Measurements from ENCODE around the gene ATXN7L1. TPM values are rescaled to one million over a fixed set of nuclear protein-coding genes. Genes with fewer than 3 reads are reported as not detected.

ATXN7L1 gene
- total RNA-seq, 2 donors from 2014 or later, result 5.7 to 6.0 TPM

DNA sequence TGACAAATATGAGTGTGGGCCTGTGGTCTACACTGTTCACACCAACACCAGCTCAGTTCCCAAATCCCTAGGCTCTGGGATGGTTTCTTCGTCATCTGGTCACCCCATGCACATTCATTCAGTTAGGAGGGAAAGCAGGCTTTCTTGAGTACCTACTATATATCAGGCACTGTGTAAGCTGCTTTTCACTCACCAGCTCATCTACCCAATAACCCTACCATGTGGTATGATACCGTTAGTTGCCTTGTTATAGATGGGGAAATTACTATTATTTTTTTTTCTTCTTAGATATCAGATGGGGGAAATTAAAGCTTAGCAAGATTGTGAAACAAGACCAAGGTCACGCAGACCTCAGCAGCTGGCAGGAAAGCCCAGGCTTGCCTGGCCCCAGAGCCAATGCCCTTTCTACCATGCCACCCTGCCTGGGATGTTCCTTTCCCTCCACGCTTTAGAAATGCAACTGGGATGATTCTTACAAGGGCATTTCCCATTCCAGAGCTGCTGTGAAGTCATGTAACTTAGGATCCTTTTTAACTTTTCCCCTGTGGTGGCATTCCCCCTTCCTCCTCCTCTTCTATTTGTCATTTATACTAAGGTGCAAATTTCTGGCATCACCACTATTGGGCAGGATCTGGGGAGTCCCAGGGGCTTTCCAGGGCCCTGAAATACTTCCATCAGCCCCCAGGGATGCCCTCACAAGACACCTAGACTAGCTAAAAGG, 202.0 kb downstream of the ATXN7L1 start:
- intact Hi-C loops (cut with DNase I), result no loop called here
- ATAC-seq (peak in 1 of 2 donors; percentile 25), DNase-seq (no peak)

GRCh38 chr7:105673367-105674084, 202.9 kb downstream of the ATXN7L1 start:
- DNase-seq (no peak), ATAC-seq (peak; percentile 52 to 62)
- intact Hi-C loops (cut with DNase I), result no loop called here

DNA sequence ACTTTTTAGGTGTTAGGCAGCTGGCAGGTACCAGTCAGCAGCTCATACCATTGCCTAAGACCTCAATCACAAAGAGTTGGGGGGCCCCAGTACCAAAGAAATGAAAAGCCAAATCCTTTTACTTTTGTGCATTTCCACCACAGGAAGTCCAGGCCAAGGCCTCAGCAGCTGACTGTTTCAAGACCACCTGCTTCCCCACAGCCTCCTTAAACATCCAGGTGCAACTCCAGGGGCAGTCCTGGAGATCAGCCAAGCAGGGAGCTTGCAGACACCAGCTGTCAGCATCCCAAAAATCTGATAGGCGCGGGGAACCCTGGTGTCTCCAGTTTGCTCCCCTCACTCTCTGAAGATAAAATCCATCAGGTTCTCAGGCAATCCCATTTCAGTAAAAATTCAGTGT, 203.6 kb downstream of the ATXN7L1 start:
- intact Hi-C loops (cut with DNase I), result no loop called here
- ATAC-seq (no peak), DNase-seq (no peak)

GRCh38 chr7:105666324-105666723, 210.1 kb downstream of the ATXN7L1 start:
- DNase-seq (no peak), ATAC-seq (no peak)
- intact Hi-C loops (cut with DNase I), result no loop called here

- DNase-seq (no peak), ATAC-seq (no peak)
- intact Hi-C loops (cut with DNase I), result no loop called here
Measured at GRCh38 chr7:105665684-105666083, 210.7 kb downstream of the ATXN7L1 start.

DNA sequence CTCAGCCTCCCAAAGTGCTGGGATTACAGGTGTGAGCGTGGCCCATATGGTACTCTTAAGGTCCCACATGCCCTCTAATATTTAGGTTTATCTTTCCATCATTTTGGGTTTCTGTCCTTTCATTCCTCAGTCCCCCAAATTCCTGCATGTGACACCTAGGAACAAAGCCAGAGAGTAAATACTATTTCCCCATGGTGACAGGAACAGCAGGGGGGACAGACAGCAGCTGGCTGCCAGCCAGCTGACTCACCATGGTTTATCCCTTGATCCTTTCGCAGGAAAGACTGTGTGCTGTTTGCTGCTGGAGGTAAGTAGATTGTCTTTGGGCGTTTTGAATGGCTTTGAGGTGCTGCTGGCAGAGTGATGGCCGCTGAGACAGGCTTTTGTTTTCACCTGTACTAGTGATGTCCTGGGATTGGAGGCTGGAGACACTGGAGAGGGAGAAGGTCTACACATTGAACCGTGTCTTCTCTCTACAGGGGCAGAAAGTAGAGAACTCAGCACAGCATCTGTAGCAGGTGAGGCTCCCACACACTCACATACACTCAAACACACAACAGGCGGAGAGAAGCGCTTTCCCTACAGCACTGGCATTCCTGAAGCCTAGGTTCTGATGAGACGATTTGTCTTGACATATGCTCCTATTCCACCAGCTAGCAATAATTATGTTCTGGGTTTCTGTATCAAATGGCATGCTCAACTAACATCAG, 211.4 kb downstream of the ATXN7L1 start:
- intact Hi-C loops (cut with DNase I), result no loop called here
- ATAC-seq (no peak), DNase-seq (no peak)

- DNase-seq (no peak), ATAC-seq (no peak)
- intact Hi-C loops (cut with DNase I), result no loop called here
Measured at GRCh38 chr7:105662998-105663397, 213.4 kb downstream of the ATXN7L1 start.

GRCh38 chr7:105661625-105662024, 214.8 kb downstream of the ATXN7L1 start:
- ATAC-seq (no peak), DNase-seq (no peak)
- intact Hi-C loops (cut with DNase I), result no loop called here

- ATAC-seq (no peak), DNase-seq (no peak)
- intact Hi-C loops (cut with DNase I), result loop anchor here (10.0 kb wide), 3 partner anchors 98 to 378 kb away; partner anchors contain the start of gene ATXN7L1 (in 1 of the 2)
Measured at GRCh38 chr7:105656922-105657521, 219.4 kb downstream of the ATXN7L1 start.

DNA sequence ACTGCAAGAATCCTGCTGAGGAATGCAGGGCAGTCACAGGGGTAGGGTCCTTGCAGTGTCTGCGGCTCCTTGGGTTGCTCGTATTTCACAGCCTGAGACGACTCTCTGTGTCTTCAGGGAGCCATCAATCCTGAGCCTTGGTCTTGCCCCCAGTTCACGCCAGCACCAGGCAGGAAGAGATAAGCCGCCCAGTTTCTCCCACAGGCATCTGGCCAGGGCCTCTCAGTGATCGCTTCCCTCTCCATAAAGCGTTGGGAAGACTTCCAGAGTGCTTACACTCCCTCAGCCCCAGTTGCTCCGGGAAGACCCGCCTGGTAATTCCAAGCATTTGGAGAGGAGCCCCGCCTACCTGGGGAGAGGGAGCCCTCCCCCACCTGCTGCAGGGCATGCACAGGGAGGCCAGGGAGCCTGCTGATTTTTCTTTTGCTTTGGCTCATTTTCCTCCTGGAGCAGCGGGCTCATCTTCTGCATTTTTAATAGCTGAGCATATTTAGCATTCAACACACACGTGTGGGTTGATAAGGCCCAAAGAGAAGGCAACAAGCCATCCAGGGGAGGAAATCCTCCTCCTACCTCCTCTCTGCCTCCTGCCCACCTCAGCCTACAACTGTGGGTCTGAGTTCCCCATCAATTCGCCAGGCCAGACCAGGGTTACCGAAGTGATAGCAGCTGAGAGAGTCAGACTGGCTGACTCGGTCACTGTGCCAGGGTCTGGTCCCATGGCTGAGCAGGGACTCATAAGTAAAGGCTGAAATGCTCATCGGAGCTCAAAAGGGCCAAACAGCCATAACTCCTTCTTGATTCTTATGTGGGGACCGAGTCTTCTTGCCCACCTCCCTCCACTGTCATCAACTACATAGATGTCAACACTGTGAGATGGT, 220.7 kb downstream of the ATXN7L1 start:
- peak; percentile 70 to 79 for ATAC-seq
- peak; percentile 48 for DNase-seq
- intact Hi-C loops (cut with DNase I), result loop anchor here (10.0 kb wide), 3 partner anchors 99 to 379 kb away; partner anchors contain the start of gene ATXN7L1 (in 1 of the 2)

- DNase-seq, result no peak
- ATAC-seq, result peak in 1 of 2 donors; percentile 30
- intact Hi-C loops (cut with DNase I), result loop anchor here (10.0 kb wide), 3 partner anchors 100 to 380 kb away; partner anchors contain the start of gene ATXN7L1 (in 1 of the 2)
Measured at GRCh38 chr7:105655067-105655466, 221.3 kb downstream of the ATXN7L1 start.

- DNase-seq, result no peak
- no peak for ATAC-seq
- intact Hi-C loops (cut with DNase I), result loop anchor here (10.0 kb wide), 3 partner anchors 101 to 381 kb away; partner anchors contain the start of gene ATXN7L1 (in 1 of the 2)
Measured at GRCh38 chr7:105654095-105654686, 222.2 kb downstream of the ATXN7L1 start.

DNA sequence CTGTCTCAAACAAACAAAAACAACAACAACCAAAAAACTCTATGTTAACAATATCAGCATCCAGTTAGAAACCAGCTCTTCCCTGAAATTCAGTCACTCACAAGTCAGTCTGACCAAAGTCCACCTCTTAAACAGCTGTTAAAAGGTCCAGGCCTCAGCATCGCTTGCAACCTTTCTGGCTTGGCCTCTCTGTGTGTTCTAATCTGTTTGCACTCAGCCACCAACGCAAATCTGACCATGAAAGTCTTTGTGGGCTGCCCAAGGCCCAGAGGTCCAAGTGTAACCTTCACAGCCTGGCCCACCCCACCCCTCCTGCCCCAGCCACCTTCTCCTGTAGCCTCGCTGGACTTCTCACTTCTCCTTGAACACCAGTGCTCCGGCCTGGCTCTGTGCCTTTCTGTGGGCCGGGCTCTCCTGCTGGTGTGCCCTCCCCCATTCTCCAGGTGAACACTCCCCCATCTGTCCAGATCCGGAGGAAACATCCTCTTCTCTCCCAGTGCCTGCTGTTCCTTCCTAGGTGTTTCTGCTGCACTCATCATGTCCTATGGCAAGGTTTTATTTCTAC, 222.9 kb downstream of the ATXN7L1 start:
- DNase-seq (no peak), ATAC-seq (no peak)
- intact Hi-C loops (cut with DNase I), result loop anchor here (2.0 to 10.0 kb wide), 4 partner anchors 101 to 387 kb away; partner anchors contain the start of gene ATXN7L1 (in 1 of the 2)

DNA sequence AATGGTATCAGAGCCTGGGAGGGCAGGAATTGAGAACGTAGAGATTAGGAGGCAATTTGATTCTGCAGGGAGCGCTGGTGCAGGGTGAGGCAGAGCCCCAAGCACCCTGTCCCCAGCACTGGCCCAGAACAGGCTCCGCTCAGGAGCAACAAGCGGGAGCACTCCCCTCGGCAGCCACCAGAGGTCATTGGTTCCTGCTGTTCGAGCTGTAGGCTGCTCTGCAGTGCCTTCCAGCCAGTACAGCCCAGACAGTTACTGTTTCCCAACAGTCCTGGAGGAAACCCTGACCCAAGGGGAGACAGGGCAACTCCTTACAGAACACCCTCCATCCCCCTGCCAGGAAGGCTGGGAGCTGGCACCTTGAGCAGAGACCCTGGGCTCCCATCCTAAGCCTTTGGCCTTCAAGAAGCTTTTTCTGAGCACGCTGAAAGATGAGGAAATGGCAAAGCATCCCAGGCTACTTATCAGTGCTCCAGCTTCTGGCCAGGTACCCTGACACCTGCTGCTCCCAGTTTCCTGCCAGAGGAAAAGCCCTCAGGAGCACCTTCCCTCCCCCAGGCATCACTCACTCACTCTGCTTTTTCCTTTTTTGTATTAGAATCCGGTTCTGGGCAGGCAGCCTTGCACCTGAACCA, 223.9 kb downstream of the ATXN7L1 start:
- intact Hi-C loops (cut with DNase I), result loop anchor here (2.0 to 10.0 kb wide), 4 partner anchors 102 to 388 kb away; partner anchors contain the start of gene ATXN7L1 (in 1 of the 2)
- ATAC-seq, result peak; percentile 87 to 88
- DNase-seq, result peak; percentile 81

DNA sequence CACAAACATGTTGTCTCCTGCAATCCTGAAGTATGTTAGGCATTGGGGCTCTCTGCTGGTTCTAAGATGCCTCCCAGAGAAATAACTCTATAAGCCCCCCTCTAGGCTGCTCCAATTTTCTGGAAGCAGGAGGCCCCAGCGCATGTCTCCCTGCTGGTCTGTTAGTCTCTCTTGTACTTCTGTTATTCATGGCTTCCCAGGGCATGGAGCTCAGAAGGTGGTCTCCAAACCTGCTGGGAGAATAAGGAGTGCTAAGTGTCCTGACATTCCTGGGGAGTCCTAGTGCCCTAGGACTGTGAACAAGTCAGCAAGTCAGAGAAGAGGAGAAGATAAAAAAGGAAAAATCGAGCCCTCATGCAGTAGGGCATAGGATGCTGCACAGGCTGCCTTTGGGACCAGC, 224.6 kb downstream of the ATXN7L1 start:
- intact Hi-C loops (cut with DNase I), result loop anchor here (2.0 to 10.0 kb wide), 4 partner anchors 103 to 389 kb away; partner anchors contain the start of gene ATXN7L1 (in 1 of the 2)
- no peak for ATAC-seq

GRCh38 chr7:105650382-105650970, 225.9 kb downstream of the ATXN7L1 start:
- intact Hi-C loops (cut with DNase I), result loop anchor here (10.0 kb wide), 3 partner anchors 104 to 384 kb away; partner anchors contain the start of gene ATXN7L1 (in 1 of the 2)
- no peak for DNase-seq
- no peak for ATAC-seq

More for the DNA sequence above, 224.6 kb downstream of the ATXN7L1 start:
- DNase-seq, result no peak
